Stimulated activated CD8-positive, alpha-beta memory T cell treated with anti-CD3 and anti-CD28 coated beads, Interleukin-2, amount 100 ng/mL, for 1 hour (primary cell): Measurements from ENCODE around the gene TBX5.

ENCODE experiments used
- DNase-seq, 2 donors: peaks; one replicate each; pipeline ENCODE4 v3.0.0-alpha.2; 2020; ENCODE audit warnings: low read depth in 2 of 2

The TBX5 gene

GRCh38 chr12:114404926-114405518 lies 922 bp downstream of the TBX5 start:
- no peak for DNase-seq

GRCh38 chr12:114404083-114404925 lies 1.6 kb downstream of the TBX5 start:
- DNase-seq = no peak

- no peak for DNase-seq
Observed at GRCh38 chr12:114403690-114404066, 2.3 kb downstream of the TBX5 start.

- DNase-seq = no peak
Observed at GRCh38 chr12:114403011-114403689, 2.8 kb downstream of the TBX5 start.

GRCh38 chr12:114402084-114402717 lies 3.7 kb downstream of the TBX5 start:
- no peak for DNase-seq

- no peak for DNase-seq
Observed at GRCh38 chr12:114401328-114402083, 4.4 kb downstream of the TBX5 start.

GRCh38 chr12:114400925-114401324 lies 5.0 kb downstream of the TBX5 start:
- DNase-seq = no peak

GRCh38 chr12:114400361-114400811 lies 5.6 kb downstream of the TBX5 start:
- DNase-seq = no peak

- no peak for DNase-seq
Observed at GRCh38 chr12:114399664-114400211, 6.2 kb downstream of the TBX5 start.

- no peak for DNase-seq
Observed at GRCh38 chr12:114397978-114398881, 7.7 kb downstream of the TBX5 start.

GRCh38 chr12:114396869-114397719 lies 8.8 kb downstream of the TBX5 start:
- DNase-seq = no peak

GRCh38 chr12:114396153-114396868 lies 9.6 kb downstream of the TBX5 start:
- no peak for DNase-seq

- no peak for DNase-seq
Observed at GRCh38 chr12:114395755-114396152, 10.2 kb downstream of the TBX5 start.

GRCh38 chr12:114395233-114395632 lies 10.7 kb downstream of the TBX5 start:
- no peak for DNase-seq

GRCh38 chr12:114393569-114393968 lies 12.4 kb downstream of the TBX5 start:
- no peak for DNase-seq

- DNase-seq = no peak
Observed at GRCh38 chr12:114392909-114393308, 13.0 kb downstream of the TBX5 start.

GRCh38 chr12:114391088-114391487 lies 14.9 kb downstream of the TBX5 start:
- DNase-seq = no peak

GRCh38 chr12:114384739-114385138 lies 21.2 kb downstream of the TBX5 start:
- DNase-seq = no peak

- DNase-seq = no peak
Observed at GRCh38 chr12:114381177-114381576, 24.8 kb downstream of the TBX5 start.
